ENCODE data around the gene ITPR3.
"Not testable (repeated sequence)": the region's sequence is repeated elsewhere in the genome, so short reads cannot be mapped to it uniquely, and the experiment has no call there.

Gene ITPR3

DNA sequence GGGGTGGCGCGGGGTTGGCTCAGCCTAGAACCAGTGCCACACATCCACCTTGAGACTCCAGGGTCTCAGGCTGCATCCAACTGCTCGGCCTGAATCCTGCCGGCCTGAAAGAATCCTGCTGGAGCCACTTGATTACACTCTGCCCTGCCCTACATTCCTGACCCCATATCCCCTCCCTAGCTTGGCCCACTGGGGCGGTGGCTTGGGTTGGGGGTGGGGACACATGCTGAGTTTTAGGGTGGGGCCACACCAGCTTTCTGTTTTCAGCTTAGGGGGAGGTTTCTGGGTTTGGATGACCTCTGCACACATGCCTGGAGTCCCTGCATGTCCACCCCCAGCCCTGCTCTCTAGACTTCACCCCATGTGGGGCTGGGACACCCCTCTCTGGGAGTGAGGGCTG, 6.8 kb downstream of the ITPR3 start:
- no peak overlapping the region for H3K4ac ChIP-seq (ENCODE audit: low read length)
- no peak overlapping the region for H3K4me2 ChIP-seq (ENCODE audit: insufficient read depth, low read length, poor library complexity, severe bottlenecking)
- H3K9ac ChIP-seq (ENCODE audit: low read depth, low read length, poor library complexity), result no peak overlapping the region
- peak overlapping the region; percentile 41 for H3K14ac ChIP-seq (ENCODE audit: low read length)
- H3K27ac ChIP-seq (replicated peaks; ENCODE audit: low read length), result no peak overlapping the region
- H4K91ac ChIP-seq (ENCODE audit: low read depth, low read length, poor library complexity), result no peak overlapping the region
- H3K23ac ChIP-seq (ENCODE audit: low read depth, low read length, poor library complexity), result no peak overlapping the region
- peak overlapping the region; percentile 62 for H2BK15ac ChIP-seq (ENCODE audit: low read length)
- no peaks in the 10 kb centered on the region for H3K79me1 ChIP-seq (ENCODE audit: low read depth, low read length)
- no peak overlapping the region for H2AFZ ChIP-seq (ENCODE audit: low read length)
- no peak overlapping the region for H4K8ac ChIP-seq (ENCODE audit: low read depth, low read length)
- DNase-seq (ENCODE audit: low spot score), result no peak
- H3K36me3 ChIP-seq (replicated peaks in 1 of 2; ENCODE audit: control insufficient read depth in 2 of 2, insufficient read depth in 2 of 2, low read length in 2 of 2), result no peaks in the 10 kb centered on the region
- WGBS, 2 donors (ENCODE audit: extremely low coverage in 2 of 2, insufficient read length in 2 of 2, insufficient replicate concordance in 1 of 2), result no CpG with 5 or more reads among the region's 5 CpGs
- H3K4me3 ChIP-seq (ENCODE audit: low read length in 2 of 2), result no peak overlapping the region
- H2BK12ac ChIP-seq (ENCODE audit: low read length), result no peak overlapping the region
- H3K9me3 ChIP-seq (replicated peaks in 1 of 2; ENCODE audit: control insufficient read depth in 2 of 2, insufficient read depth in 1 of 2, low read depth in 1 of 2, low read length in 2 of 2), result no peaks in the 10 kb centered on the region
- H3K27me3 ChIP-seq (ENCODE audit: control insufficient read depth in 3 of 3, insufficient read depth in 3 of 3, low read depth in 1 of 3, low read length in 3 of 3), result peaks cover 0 to 3% (median 2%) of the 10 kb centered on the region in 3 experiments
- H3K18ac ChIP-seq (ENCODE audit: low read length), result peak overlapping the region; percentile 72
- H2AK5ac ChIP-seq (ENCODE audit: low read depth, low read length), result no peak overlapping the region
- peaks cover 3 to 9% of the 10 kb centered on the region in 2 donors for H3K4me1 ChIP-seq (ENCODE audit: control insufficient read depth in 2 of 2, insufficient read depth in 1 of 2, low read depth in 1 of 2, low read length in 2 of 2)
- H2BK120ac ChIP-seq (ENCODE audit: low read depth, low read length), result no peak overlapping the region
- no peak overlapping the region for H2BK5ac ChIP-seq (ENCODE audit: low read length)

DNA sequence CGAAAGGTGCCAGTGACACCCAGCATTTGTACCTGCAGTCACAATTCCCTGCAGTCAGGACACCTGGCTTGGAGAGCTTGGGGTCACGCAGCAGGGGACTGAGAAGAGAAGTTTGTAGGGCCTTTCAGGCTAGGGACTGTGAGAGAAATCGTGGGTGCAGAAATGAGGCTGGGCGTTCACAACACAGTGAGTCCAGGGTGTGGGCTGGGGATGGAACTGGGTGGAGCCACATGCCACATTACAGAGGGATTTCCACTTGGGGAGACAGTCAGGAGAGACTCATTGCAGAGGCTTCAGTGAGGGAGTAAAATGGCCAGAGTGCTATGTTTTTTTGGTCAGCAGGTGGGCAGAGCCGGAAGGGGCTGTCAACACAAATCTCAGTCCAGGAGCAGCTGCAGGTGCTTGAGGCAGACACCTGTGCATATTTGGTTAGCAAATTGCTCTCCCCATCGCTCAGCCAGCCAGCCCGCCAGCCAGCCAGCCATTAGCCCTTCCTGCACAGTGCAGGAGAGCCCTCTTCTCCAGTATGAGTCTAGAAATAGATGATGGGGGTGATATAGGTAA, 7.4 kb downstream of the ITPR3 start:
- no peak overlapping the region for H3K14ac ChIP-seq (ENCODE audit: low read length)
- peak overlapping the region; percentile 52 for H3K18ac ChIP-seq (ENCODE audit: low read length)
- H3K9ac ChIP-seq (ENCODE audit: low read depth, low read length, poor library complexity), result no peak overlapping the region
- H3K27ac ChIP-seq (replicated peaks; ENCODE audit: low read length), result no peak overlapping the region
- no peak for DNase-seq (ENCODE audit: low spot score)
- H3K4me3 ChIP-seq (ENCODE audit: low read length in 2 of 2), result no peak overlapping the region
- H3K4me1 ChIP-seq (ENCODE audit: control insufficient read depth in 2 of 2, insufficient read depth in 1 of 2, low read depth in 1 of 2, low read length in 2 of 2), result peaks cover 3 to 13% of the 10 kb centered on the region in 2 donors
- H2BK12ac ChIP-seq (ENCODE audit: low read length), result no peak overlapping the region
- WGBS, 2 donors (ENCODE audit: extremely low coverage in 2 of 2, insufficient read length in 2 of 2, insufficient replicate concordance in 1 of 2), result no CpG with 5 or more reads among the region's 7 CpGs
- H3K4ac ChIP-seq (ENCODE audit: low read length), result no peak overlapping the region
- H3K27me3 ChIP-seq (ENCODE audit: control insufficient read depth in 3 of 3, insufficient read depth in 3 of 3, low read depth in 1 of 3, low read length in 3 of 3), result peaks cover 0 to 8% (median 0%) of the 10 kb centered on the region in 3 experiments
- H2AFZ ChIP-seq (ENCODE audit: low read length), result no peak overlapping the region
- H3K9me3 ChIP-seq (replicated peaks in 1 of 2; ENCODE audit: control insufficient read depth in 2 of 2, insufficient read depth in 1 of 2, low read depth in 1 of 2, low read length in 2 of 2), result no peaks in the 10 kb centered on the region
- no peak overlapping the region for H3K4me2 ChIP-seq (ENCODE audit: insufficient read depth, low read length, poor library complexity, severe bottlenecking)
- peak overlapping the region; percentile 34 for H2AK5ac ChIP-seq (ENCODE audit: low read depth, low read length)
- no peak overlapping the region for H2BK120ac ChIP-seq (ENCODE audit: low read depth, low read length)
- no peak overlapping the region for H4K8ac ChIP-seq (ENCODE audit: low read depth, low read length)
- H2BK5ac ChIP-seq (ENCODE audit: low read length), result no peak overlapping the region
- H3K23ac ChIP-seq (ENCODE audit: low read depth, low read length, poor library complexity), result no peak overlapping the region
- H4K91ac ChIP-seq (ENCODE audit: low read depth, low read length, poor library complexity), result no peak overlapping the region
- no peaks in the 10 kb centered on the region for H3K36me3 ChIP-seq (replicated peaks in 1 of 2; ENCODE audit: control insufficient read depth in 2 of 2, insufficient read depth in 2 of 2, low read length in 2 of 2)
- peak overlapping the region; percentile 62 for H2BK15ac ChIP-seq (ENCODE audit: low read length)
- no peaks in the 10 kb centered on the region for H3K79me1 ChIP-seq (ENCODE audit: low read depth, low read length)

DNA sequence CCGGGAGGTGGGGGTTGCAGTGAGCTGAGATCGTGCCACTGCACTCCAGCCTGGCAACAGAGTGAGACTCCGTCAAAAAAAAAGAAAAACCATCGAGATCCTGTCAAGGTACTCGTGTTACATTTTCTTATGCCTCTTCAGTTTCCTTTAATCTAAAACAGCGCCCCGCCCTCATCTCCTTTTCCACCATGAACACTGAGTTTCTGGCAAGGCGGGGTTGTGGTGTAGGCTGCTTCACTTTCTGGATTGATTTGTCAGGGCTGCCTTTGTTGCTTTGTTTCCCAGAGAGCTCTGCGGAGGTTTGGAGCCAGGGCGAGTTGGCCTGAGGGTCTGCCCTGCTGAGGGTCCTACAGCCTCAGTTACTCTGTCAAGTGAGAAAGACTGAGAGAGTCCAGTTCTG, 8.9 kb downstream of the ITPR3 start:
- Histone ChIP-seq H3K4me3 (ENCODE audit: low read length in 2 of 2) (no peak overlapping the region), H2AK5ac (ENCODE audit: low read depth, low read length) (peak overlapping the region; percentile 25), H3K9me3 (replicated peaks in 1 of 2; ENCODE audit: control insufficient read depth in 2 of 2, insufficient read depth in 1 of 2, low read depth in 1 of 2, low read length in 2 of 2) (no peaks in the 10 kb centered on the region), H3K18ac (ENCODE audit: low read length) (no peak overlapping the region), H2BK12ac (ENCODE audit: low read length) (no peak overlapping the region), H3K4me1 (ENCODE audit: control insufficient read depth in 2 of 2, insufficient read depth in 1 of 2, low read depth in 1 of 2, low read length in 2 of 2) (peaks cover 11 to 21% of the 10 kb centered on the region in 2 donors), H3K27ac (replicated peaks; ENCODE audit: low read length) (no peak overlapping the region), H2BK120ac (ENCODE audit: low read depth, low read length) (no peak overlapping the region), H3K9ac (ENCODE audit: low read depth, low read length, poor library complexity) (no peak overlapping the region), H2AFZ (ENCODE audit: low read length) (peak overlapping the region; percentile 70), H3K36me3 (replicated peaks in 1 of 2; ENCODE audit: control insufficient read depth in 2 of 2, insufficient read depth in 2 of 2, low read length in 2 of 2) (no peaks in the 10 kb centered on the region), H3K14ac (ENCODE audit: low read length) (no peak overlapping the region), H2BK15ac (ENCODE audit: low read length) (peak overlapping the region; percentile 10), H4K8ac (ENCODE audit: low read depth, low read length) (no peak overlapping the region), H3K23ac (ENCODE audit: low read depth, low read length, poor library complexity) (no peak overlapping the region), H3K79me1 (ENCODE audit: low read depth, low read length) (no peaks in the 10 kb centered on the region), H2BK5ac (ENCODE audit: low read length) (no peak overlapping the region), H3K27me3 (ENCODE audit: control insufficient read depth in 3 of 3, insufficient read depth in 3 of 3, low read depth in 1 of 3, low read length in 3 of 3) (peaks cover 0 to 19% (median 0%) of the 10 kb centered on the region in 3 experiments), H4K91ac (ENCODE audit: low read depth, low read length, poor library complexity) (no peak overlapping the region), H3K4me2 (ENCODE audit: insufficient read depth, low read length, poor library complexity, severe bottlenecking) (no peak overlapping the region), H3K4ac (ENCODE audit: low read length) (no peak overlapping the region)
- WGBS, 2 donors (ENCODE audit: extremely low coverage in 2 of 2, insufficient read length in 2 of 2, insufficient replicate concordance in 1 of 2), result no CpG with 5 or more reads among the region's 10 CpGs
- no peak for DNase-seq (ENCODE audit: low spot score)

DNA sequence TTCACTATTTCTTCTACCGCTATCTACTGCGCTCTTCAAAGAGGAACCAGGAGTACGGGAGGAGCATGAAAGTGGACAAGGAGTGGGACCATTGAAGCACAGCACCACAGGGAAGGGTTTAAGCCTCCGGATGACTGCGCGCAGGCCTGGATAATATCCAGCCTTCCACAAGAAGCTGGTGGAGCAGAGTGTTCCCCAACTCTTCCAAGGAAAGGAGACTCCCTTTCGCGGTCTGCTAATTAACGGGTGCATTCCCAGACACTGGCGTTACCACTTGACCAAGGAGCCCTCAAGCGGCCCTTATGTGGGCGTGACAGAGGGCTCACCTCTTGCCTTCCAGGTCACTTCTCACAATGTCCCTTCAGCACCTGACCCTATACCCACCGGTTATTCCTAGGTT, 10.4 kb downstream of the ITPR3 start:
- not testable (repeated sequence) for H3K79me1 ChIP-seq (ENCODE audit: low read depth, low read length); H4K91ac ChIP-seq (ENCODE audit: low read depth, low read length, poor library complexity); H2BK5ac ChIP-seq (ENCODE audit: low read length); H2BK15ac ChIP-seq (ENCODE audit: low read length); H4K8ac ChIP-seq (ENCODE audit: low read depth, low read length); H3K14ac ChIP-seq (ENCODE audit: low read length); DNase-seq (ENCODE audit: low spot score); H2BK12ac ChIP-seq (ENCODE audit: low read length); H3K9me3 ChIP-seq (replicated peaks in 1 of 2; ENCODE audit: control insufficient read depth in 2 of 2, insufficient read depth in 1 of 2, low read depth in 1 of 2, low read length in 2 of 2); H3K4ac ChIP-seq (ENCODE audit: low read length); H2AK5ac ChIP-seq (ENCODE audit: low read depth, low read length); H3K18ac ChIP-seq (ENCODE audit: low read length); H2BK120ac ChIP-seq (ENCODE audit: low read depth, low read length); H3K4me3 ChIP-seq (ENCODE audit: low read length in 2 of 2); H2AFZ ChIP-seq (ENCODE audit: low read length); H3K23ac ChIP-seq (ENCODE audit: low read depth, low read length, poor library complexity); H3K36me3 ChIP-seq (replicated peaks in 1 of 2; ENCODE audit: control insufficient read depth in 2 of 2, insufficient read depth in 2 of 2, low read length in 2 of 2); H3K27ac ChIP-seq (replicated peaks; ENCODE audit: low read length); H3K4me2 ChIP-seq (ENCODE audit: insufficient read depth, low read length, poor library complexity, severe bottlenecking); H3K9ac ChIP-seq (ENCODE audit: low read depth, low read length, poor library complexity)
- Histone ChIP-seq H3K27me3 (ENCODE audit: control insufficient read depth in 3 of 3, insufficient read depth in 3 of 3, low read depth in 1 of 3, low read length in 3 of 3) (peaks cover 0 to 19% (median 0%) of the 10 kb centered on the region in 3 experiments), H3K4me1 (ENCODE audit: control insufficient read depth in 2 of 2, insufficient read depth in 1 of 2, low read depth in 1 of 2, low read length in 2 of 2) (peaks cover 11 to 19% of the 10 kb centered on the region in 2 donors)
- WGBS, 2 donors (ENCODE audit: extremely low coverage in 2 of 2, insufficient read length in 2 of 2, insufficient replicate concordance in 1 of 2), result no CpG with 5 or more reads among the region's 13 CpGs

All from neuronal stem cell (in vitro differentiated cells).